Left renal pelvis (tissue), 4 donors: ENCODE measurements around the gene ITGB1. TPM values are rescaled to one million over a fixed set of nuclear protein-coding genes. Genes with fewer than 3 reads are reported as not detected.

Source experiments
- DNase-seq, 4 donors: peaks; one replicate each; pipeline ENCODE4 v3.0.0-alpha.2; 2013; ENCODE audit warnings: low read depth in 4 of 4, low spot score in 3 of 4
- polyA plus RNA-seq, 4 donors: library from polyadenylated mRNA; unstranded; fragments of 120-200 nt; gene quantifications; one replicate each; pipeline ENCODE4 v1.2.1, GENCODE V29; 2013; ENCODE audit not compliant: insufficient read length in 4 of 4

Gene ITGB1
- polyA plus RNA-seq, 4 donors: 479 to 767 (median 627) TPM

GRCh38 chr10:32956365-32957197 is 1.4 kb downstream of the ITGB1 start:
- DNase-seq: no peak

- DNase-seq: no peak
Observed at GRCh38 chr10:32955790-32956189, 2.2 kb downstream of the ITGB1 start.

- no peak for DNase-seq
Observed at GRCh38 chr10:32955299-32955772, 2.7 kb downstream of the ITGB1 start.

- no peak for DNase-seq
Observed at GRCh38 chr10:32954545-32955298, 3.3 kb downstream of the ITGB1 start.

GRCh38 chr10:32954080-32954479 is 4.0 kb downstream of the ITGB1 start:
- no peak for DNase-seq

GRCh38 chr10:32953277-32953927 is 4.6 kb downstream of the ITGB1 start:
- no peak for DNase-seq

GRCh38 chr10:32952541-32953276 is 5.3 kb downstream of the ITGB1 start:
- no peak for DNase-seq

- DNase-seq: no peak
Observed at GRCh38 chr10:32952094-32952493, 5.9 kb downstream of the ITGB1 start.

GRCh38 chr10:32951111-32951510 is 6.9 kb downstream of the ITGB1 start:
- DNase-seq: no peak

- no peak for DNase-seq
Observed at GRCh38 chr10:32950591-32951108, 7.4 kb downstream of the ITGB1 start.

- no peak for DNase-seq
Observed at GRCh38 chr10:32949221-32949678, 8.8 kb downstream of the ITGB1 start.

GRCh38 chr10:32948451-32948850 is 9.6 kb downstream of the ITGB1 start:
- no peak for DNase-seq

GRCh38 chr10:32947586-32947985 is 10.4 kb downstream of the ITGB1 start:
- DNase-seq: no peak

- no peak for DNase-seq
Observed at GRCh38 chr10:32946108-32946507, 11.9 kb downstream of the ITGB1 start.

- no peak for DNase-seq
Observed at GRCh38 chr10:32943854-32944661, 14.0 kb downstream of the ITGB1 start.

- DNase-seq: no peak
Observed at GRCh38 chr10:32943395-32943794, 14.6 kb downstream of the ITGB1 start.

- DNase-seq: no peak
Observed at GRCh38 chr10:32942081-32942480, 15.9 kb downstream of the ITGB1 start.

GRCh38 chr10:32941357-32941756 is 16.7 kb downstream of the ITGB1 start:
- no peak for DNase-seq
